HS-27A (cell line): Measurements from ENCODE around the gene FAHD1.

Source experiments
- DNase-seq: peaks from one replicate; pipeline ENCODE4 v3.0.0-alpha.2; 2012; ENCODE audit warnings: low read depth, missing footprints

The FAHD1 gene

GRCh38 chr16:1826691-1827573, at the start of gene FAHD1, which contains the start of gene HAGH:
FAHD1 (plus strand) TSS chr16:1827206; CDS start chr16:1827239, 33 bp downstream.
HAGH (minus strand) TSS chr16:1826825; CDS start chr16:1826787, 38 bp downstream.
- peak; percentile 74 for DNase-seq

DNA sequence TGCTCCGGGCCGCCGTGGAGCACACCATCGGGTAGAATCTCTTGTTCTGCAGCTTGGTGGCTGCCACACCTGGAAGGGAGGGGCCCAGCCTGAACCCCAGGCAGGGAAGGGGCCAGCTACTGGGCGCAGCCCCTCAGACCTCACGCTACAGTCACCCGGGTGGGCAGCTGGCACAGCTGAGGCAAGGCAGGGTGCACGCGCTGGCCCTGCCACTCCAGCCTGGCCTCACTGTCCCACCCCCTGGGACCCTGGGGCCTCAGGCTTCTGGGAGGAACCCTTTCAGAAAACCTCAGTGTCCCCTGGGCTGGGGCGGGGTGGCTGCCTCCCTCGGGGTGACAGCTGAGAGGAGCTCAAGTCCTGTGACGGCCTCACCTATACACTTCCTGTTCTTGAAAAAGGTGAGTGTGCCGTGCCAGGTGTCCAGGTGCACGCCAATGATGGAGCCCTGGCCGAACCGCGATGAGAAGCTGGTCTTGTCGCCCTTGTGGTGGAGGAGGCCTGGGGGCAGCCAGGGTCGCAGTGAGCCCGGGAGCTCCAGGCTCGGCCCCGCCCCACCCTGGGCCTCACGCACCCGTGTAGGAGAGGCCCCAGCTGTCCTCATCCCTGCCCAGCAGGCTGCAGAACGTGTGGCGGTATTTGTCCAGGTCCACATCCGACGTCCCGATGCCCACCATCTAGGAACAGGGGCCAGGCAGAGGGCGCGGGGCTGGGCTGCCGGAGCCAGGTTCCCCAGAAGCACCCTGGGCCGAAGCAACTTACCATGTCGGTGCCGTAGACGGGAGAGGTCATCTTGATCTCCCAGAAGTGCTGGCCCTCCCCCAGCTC, 49.4 kb upstream of the FAHD1 start:
- no peak for DNase-seq

- DNase-seq, result no peak
Observed at GRCh38 chr16:1778200-1779179, 48.5 kb upstream of the FAHD1 start.

DNA sequence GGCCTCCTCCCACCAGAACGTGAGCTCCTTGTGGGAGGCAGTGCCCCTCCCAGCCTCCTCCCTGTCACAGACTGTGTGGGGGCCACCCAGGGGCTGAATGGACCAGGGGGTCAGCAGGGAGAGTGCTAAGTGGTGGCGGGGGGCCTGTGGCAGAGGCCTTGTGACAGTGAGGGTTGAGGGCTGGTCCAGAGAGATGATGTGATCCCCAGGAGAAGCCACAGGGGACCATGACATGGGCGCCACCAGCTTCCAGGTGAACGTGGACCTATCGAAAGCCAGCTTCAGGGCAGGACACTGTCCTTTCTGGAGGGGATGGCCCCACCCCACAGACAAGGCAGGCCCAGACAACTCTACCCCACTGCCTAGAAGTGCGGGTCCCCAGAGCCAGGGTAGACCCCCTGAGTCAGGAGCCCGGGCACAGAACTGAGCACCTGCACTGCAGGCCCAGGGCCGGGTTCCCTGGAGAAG, 47.7 kb upstream of the FAHD1 start:
- DNase-seq, result no peak

- DNase-seq, result no peak
Observed at GRCh38 chr16:1779741-1780676, 47.0 kb upstream of the FAHD1 start.

DNA sequence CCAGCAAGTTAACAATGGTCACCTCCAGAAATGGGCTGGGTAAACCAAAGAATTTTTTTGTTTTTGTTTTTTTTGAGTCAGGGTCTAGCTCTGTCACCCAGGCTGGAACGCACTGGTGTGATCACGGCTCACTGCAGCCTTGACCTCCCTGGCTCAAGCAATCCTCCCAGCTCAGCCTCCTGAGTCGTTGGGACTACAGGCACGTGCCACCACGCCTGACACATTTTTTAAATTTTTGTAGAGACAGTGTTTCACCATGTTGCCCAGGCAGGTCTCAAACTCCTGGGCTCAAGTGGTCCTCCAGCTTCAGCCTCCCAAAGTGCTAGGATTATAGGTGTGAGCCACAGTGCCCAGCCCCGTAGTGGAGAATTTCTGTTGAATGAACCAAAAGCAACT, 46.3 kb upstream of the FAHD1 start:
- no peak for DNase-seq

DNA sequence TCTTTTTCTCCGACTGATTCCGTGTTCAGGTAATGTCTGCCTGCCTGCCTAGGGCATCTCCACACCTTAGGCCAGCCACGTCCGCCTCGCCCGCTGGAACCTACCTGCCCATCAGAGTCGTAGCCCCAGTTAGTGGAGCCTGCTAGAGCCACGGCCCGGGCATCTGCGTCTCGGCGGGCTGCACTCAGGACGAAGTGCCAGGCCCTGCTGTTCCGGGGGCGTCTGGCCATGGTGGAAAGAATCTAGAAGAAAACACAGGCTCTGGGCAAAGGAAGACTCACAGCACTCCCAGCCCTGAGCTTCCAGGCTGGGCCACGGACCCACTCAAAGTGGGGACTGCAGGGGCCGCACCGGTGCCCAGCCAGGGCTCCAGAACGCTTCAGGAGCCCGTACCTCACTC, 45.8 kb upstream of the FAHD1 start:
- no peak for DNase-seq

- DNase-seq, result no peak
Observed at GRCh38 chr16:1781758-1782407, 45.1 kb upstream of the FAHD1 start.

DNA sequence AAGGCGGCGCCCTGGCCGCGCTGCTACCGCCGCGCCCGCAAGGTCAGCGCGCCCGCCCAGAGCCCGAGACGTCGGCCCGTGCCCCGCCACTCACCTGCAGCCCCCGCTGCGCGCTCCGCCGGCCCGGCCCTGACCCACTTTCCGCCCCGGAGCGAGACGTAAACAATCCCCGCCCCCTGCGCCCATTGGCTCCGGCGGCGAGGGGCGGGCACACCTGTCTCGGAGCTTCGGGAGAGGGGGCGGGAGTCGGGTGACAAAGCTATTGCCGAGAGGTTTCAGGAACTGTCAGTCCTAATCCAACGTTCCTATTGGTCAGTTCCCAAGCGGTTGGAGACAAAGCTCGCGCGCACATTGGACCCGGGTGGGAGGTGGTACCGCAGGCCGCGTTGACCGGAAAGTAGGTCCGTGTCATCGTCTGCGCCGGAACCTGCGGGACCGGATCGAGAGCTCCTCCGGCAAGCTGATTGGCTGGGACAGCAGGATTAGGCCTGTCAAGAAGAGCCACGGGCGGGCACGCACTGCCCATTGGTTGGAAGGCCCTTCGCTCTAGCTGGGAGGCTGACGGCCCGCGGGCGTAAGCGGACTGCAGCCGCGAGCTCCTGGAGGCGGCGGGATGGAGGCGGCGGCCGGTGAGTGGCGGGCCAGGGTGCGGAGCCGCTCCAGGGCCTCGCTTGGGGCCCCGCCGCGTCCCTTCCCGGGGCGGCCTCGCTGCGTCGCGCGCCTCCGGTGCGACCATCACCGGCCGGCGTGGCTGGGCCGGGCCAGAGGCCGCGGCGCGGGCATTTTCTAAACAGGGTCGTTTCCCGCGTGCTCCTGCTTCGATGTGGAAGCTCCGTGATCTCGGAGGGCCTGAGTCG, 44.4 kb upstream of the FAHD1 start, which contains the start of the genes NUBP2 and SPSB3:
NUBP2 (plus strand) TSS at position 553 of the 857 bp plus-strand sequence; CDS start at position 614, 61 bp downstream.
SPSB3 (minus strand) TSS at position 164 of the 857 bp plus-strand sequence. CDS start 1,088 bp downstream, outside the sequence.
- peak; percentile 98 for DNase-seq

DNA sequence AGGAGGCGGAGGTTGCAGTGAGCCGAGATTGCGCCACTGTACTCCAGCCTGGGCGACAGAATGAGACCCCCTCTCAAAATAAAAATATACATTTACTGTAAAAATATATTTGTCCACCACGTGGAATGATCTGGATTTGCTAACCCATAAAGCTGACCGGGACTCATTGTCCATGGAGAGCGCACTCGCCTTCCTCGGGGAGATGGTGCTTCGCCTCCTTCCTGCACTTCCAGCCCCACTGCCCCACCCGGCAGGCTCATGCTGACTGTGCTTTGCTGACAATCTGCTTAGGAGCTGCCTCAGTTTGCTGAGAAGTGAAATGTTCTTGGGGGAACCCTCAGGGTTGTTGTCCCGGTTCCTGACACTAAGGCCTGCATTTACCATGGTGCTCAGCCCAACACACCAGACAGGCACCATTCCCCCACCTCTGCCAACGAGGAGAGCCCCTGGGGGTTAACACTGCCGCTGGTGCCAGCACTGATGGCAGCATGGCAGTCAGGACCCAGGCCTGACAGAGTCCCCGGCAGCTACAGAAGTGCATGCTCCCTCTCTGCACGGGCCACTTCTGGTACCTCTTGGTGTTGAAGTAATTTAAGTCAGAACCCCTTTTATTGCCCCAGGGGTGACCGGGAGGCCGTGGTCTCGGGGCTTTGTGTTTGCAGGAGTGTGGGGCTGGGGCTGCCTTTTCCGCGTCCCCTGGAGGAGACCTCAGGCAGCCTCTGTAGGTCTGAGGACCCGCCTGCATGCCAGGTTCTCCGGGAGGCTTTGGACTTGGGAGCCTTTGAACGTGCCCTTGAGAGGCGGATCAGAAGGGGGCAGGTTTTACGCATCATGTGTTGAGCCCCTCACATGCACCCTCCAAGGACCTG, 41.8 kb upstream of the FAHD1 start:
- DNase-seq, result no peak

DNA sequence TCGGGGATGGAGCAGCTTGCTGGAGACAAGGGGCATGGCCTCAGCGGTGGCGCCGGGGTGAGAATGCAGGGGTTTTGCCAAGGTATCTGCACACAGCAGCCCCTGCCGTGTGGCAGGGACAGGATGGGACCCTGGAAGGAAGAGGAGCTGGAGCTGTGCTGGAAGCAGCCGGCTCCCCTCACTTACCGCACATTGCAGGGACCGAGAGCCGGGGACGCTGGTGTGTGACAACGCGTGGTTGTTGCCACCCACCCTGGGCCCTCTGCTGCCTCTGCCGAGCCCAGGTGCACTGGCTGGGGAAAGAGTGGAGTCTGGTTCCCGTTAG, 41.2 kb upstream of the FAHD1 start:
- no peak for DNase-seq

GRCh38 chr16:1786242-1787055, 40.6 kb upstream of the FAHD1 start:
- DNase-seq, result no peak

DNA sequence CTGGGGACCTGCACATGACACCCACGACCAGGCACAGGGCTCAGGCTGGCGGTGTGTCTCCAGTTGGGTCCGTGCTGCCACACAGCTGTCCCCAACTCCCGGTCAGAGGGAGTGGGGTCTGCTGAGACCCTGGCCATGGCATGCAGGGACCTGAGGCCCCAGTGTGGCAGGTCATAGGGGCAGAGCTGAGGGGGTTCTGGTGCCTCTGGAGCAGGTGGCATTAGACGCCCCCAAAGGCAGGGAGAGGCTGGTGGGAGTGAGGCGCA, 40.0 kb upstream of the FAHD1 start:
- no peak for DNase-seq

GRCh38 chr16:1787322-1788094, 39.5 kb upstream of the FAHD1 start:
- no peak for DNase-seq

DNA sequence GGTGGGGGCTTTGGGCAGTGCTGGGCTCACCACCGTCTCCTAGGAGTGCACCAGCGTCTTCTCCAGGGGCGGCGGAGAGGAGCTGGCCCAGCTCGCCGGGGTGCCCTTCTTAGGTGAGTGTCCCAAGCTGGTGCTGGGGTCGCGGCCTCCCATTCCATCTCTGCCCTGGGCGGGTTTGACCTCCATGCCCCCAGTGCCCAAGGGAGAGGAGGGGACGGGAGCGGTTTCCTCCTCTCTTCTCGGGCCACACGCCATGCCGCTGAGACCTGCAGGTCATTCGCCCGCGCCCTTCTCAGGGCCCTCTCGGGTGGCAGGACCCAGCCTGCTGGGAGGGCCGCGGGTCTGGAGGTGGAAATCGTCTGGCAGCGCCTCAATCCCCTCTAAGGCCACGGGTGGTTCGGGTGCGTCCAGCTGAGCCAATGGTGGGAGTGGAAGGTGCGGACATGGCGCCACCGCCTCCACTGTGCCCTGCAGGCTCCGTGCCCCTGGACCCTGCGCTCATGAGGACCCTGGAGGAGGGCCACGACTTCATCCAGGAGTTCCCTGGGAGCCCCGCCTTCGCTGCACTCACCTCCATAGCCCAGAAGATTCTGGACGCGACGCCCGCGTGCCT, 38.8 kb upstream of the FAHD1 start:
- DNase-seq, result no peak

DNA sequence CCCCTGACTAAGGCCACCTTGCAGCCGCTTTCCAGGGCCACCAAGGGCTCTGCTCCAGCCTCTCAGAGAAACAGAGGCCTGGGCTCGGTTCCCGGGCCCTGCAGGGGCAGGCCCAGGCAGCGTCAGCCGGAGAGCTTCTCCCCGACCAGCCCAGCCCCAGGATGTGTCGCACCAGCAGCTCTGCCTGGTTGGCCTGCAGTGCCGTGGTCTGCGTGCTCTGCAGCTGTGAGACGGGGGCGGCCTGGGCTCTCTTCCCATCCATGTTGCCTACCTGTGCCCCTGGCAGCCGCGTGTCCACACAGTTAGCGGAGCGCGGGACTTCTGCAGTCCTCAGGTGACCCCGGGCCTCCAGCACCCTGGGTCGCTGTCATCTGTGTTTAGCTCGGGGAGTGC, 38.3 kb upstream of the FAHD1 start:
- DNase-seq, result no peak
